GM23338 (cell line): ENCODE measurements around the gene MXRA8. TPM values are rescaled to one million over a fixed set of nuclear protein-coding genes. Genes with fewer than 3 reads are reported as not detected.

ENCODE experiments used
- ATAC-seq: fragments of 200-7000 bp; cut with Tn5 transposase; 3 replicates; pipeline ENCODE4 v1.9.1; 2020
- DNase-seq: peaks from one replicate; pipeline ENCODE4 v3.0.0-alpha.2; 2015; ENCODE audit warnings: low spot score
- H2AFZ ChIP-seq: fragments of 200-600 bp; sonication (generic); 2 replicates; pipeline ENCODE4 v1.8.0; 2016; ENCODE audit warnings: antibody characterized with exemption, mild to moderate bottlenecking, moderate library complexity
- H3F3A ChIP-seq: fragments of 200-600 bp; sonication (generic); replicated peaks from 2 replicates; pipeline ENCODE4 v1.8.0; 2017; ENCODE audit warnings: antibody characterized with exemption, mixed run types, low read depth
- H3K27ac ChIP-seq: fragments of 200-600 bp; sonication (generic); 2 replicates; pipeline ENCODE4 v1.6.1; 2016; ENCODE audit warnings: low read depth
- H3K27me3 ChIP-seq: fragments of 200-600 bp; sonication (generic); 2 replicates; pipeline ENCODE4 v1.8.0; 2016; ENCODE audit warnings: mild to moderate bottlenecking, mixed run types, moderate library complexity; ENCODE audit not compliant: insufficient read depth
- H3K36me3 ChIP-seq: fragments of 200-600 bp; sonication (generic); 2 replicates; pipeline ENCODE4 v1.8.0; 2016; ENCODE audit warnings: mild to moderate bottlenecking; ENCODE audit not compliant: insufficient read depth
- H3K4me1 ChIP-seq: fragments of 200-600 bp; sonication (generic); 2 replicates; pipeline ENCODE4 v1.8.0; 2016; ENCODE audit warnings: mild to moderate bottlenecking, moderate library complexity; ENCODE audit not compliant: insufficient read depth
- H3K4me2 ChIP-seq: fragments of 200-600 bp; sonication (generic); 2 replicates; pipeline ENCODE4 v1.7.1; 2017; ENCODE audit warnings: mixed run types
- H3K4me3 ChIP-seq: fragments of 200-600 bp; sonication (generic); 2 replicates; pipeline ENCODE4 v1.6.1; 2016; ENCODE audit warnings: mixed run types
- H3K79me2 ChIP-seq: fragments of 200-600 bp; sonication (generic); replicated peaks from 2 replicates; pipeline ENCODE4 v1.8.0; 2017; ENCODE audit warnings: mild to moderate bottlenecking; ENCODE audit not compliant: insufficient read depth
- H3K9me2 ChIP-seq: fragments of 200-600 bp; sonication (generic); 2 replicates; pipeline ENCODE4 v1.8.0; 2017; ENCODE audit not compliant: insufficient read depth
- H4K20me1 ChIP-seq: fragments of 200-600 bp; sonication (generic); replicated peaks from 2 replicates; pipeline ENCODE4 v1.8.0; 2017; ENCODE audit warnings: mild to moderate bottlenecking; ENCODE audit not compliant: insufficient read depth
- H3K27ac Mint-ChIP-seq: 2 replicates; pipeline ENCODE4 v1.8.0; 2020; ENCODE audit warnings: inconsistent platforms, mild to moderate bottlenecking, moderate library complexity, mixed read lengths
- H3K27me3 Mint-ChIP-seq: 3 replicates; pipeline ENCODE4 v1.8.0; 2022; ENCODE audit warnings: low read depth, mild to moderate bottlenecking, moderate library complexity, mixed read lengths, inconsistent platforms; ENCODE audit not compliant: insufficient read depth, poor library complexity
- H3K36me3 Mint-ChIP-seq: 3 replicates; pipeline ENCODE4 v1.8.0; 2021; ENCODE audit warnings: low read depth, mild to moderate bottlenecking, inconsistent platforms, moderate library complexity, mixed read lengths
- H3K4me1 Mint-ChIP-seq: 3 replicates; pipeline ENCODE4 v1.8.0; 2020; ENCODE audit warnings: mild to moderate bottlenecking, inconsistent platforms, mixed read lengths
- H3K4me3 Mint-ChIP-seq: 3 replicates; pipeline ENCODE4 v1.8.0; 2021; ENCODE audit warnings: moderate library complexity, mild to moderate bottlenecking, inconsistent platforms, mixed read lengths
- H3K9me3 Mint-ChIP-seq: 3 replicates; pipeline ENCODE4 v1.8.0; 2020; ENCODE audit warnings: moderate library complexity, mild to moderate bottlenecking, inconsistent platforms, mixed read lengths
- CREB1 ChIP-seq: fragments of 250-450 bp; sonication (Bioruptor Pico); IDR thresholded peaks from 2 replicates; pipeline ENCODE4 v1.5.0; 2020; ENCODE audit warnings: low read depth, mild to moderate bottlenecking, moderate library complexity
- CTCF ChIP-seq, 2 experiments: fragments of 200-600 bp in 1 of 2; sonication (generic) in 1 of 2; conservative IDR thresholded peaks; 2 replicates each; pipeline versions ENCODE4 v1.5.1 to v1.6.1; 2016 to 2017; ENCODE audit warnings: antibody characterized with exemption in 2 of 2, low read depth in 2 of 2, mild to moderate bottlenecking in 2 of 2, moderate library complexity in 1 of 2
- EZH2 ChIP-seq: fragments of 200-600 bp; sonication (generic); IDR thresholded peaks from one replicate; pipeline ENCODE4 v1.8.0; 2017; ENCODE audit warnings: antibody characterized with exemption, mild to moderate bottlenecking, low read depth; ENCODE audit not compliant: unreplicated experiment
- EZH2phosphoT487 ChIP-seq: fragments of 200-600 bp; sonication (generic); IDR thresholded peaks from one replicate; pipeline ENCODE4 v1.8.1; 2018; ENCODE audit warnings: antibody characterized with exemption; ENCODE audit not compliant: unreplicated experiment
- JUNB ChIP-seq: IDR thresholded peaks from one replicate; pipeline ENCODE4 v1.6.1; 2016; ENCODE audit warnings: antibody characterized with exemption; ENCODE audit not compliant: unreplicated experiment
- NANOG ChIP-seq: IDR thresholded peaks from 2 replicates; pipeline ENCODE4 v1.6.1; 2016; ENCODE audit warnings: antibody characterized with exemption, borderline replicate concordance
- POLR2AphosphoS5 ChIP-seq: IDR thresholded peaks from 2 replicates; pipeline ENCODE4 v1.6.1; 2016; ENCODE audit warnings: antibody characterized with exemption, low read depth
- REST ChIP-seq: IDR thresholded peaks from one replicate; pipeline ENCODE4 v1.6.1; 2018; ENCODE audit warnings: antibody characterized with exemption; ENCODE audit not compliant: unreplicated experiment
- STAT1 ChIP-seq: IDR thresholded peaks from one replicate; pipeline ENCODE4 v1.6.1; 2016; ENCODE audit warnings: antibody characterized with exemption; ENCODE audit not compliant: unreplicated experiment
- ZNF114 ChIP-seq: fragments of 250-450 bp; sonication (Bioruptor Pico); IDR thresholded peaks from 2 replicates; pipeline ENCODE4 v1.5.0; 2020; ENCODE audit warnings: mild to moderate bottlenecking, moderate library complexity
- ZNF331 ChIP-seq: fragments of 250-450 bp; sonication (Bioruptor Pico); IDR thresholded peaks from 2 replicates; pipeline ENCODE4 v1.5.0; 2020; ENCODE audit warnings: low read depth, mild to moderate bottlenecking, moderate library complexity
- ZNF462 ChIP-seq: fragments of 250-450 bp; sonication (Bioruptor Pico); IDR thresholded peaks from 2 replicates; pipeline ENCODE4 v1.5.0; 2020; ENCODE audit warnings: mild to moderate bottlenecking, moderate library complexity
- polyA plus RNA-seq: library from polyadenylated mRNA; unstranded; fragments of >200 nt; fragmentation: Nextera tagmentation; extraction: Ambion mirVana; gene quantifications from 2 replicates; pipeline ENCODE4 v1.2.1, GENCODE V29; 2016
- total RNA-seq: library from RNA; depleted of rRNA; stranded (reverse); fragments of >200 nt; shearing (Covaris generic); gene quantifications from 2 replicates; pipeline ENCODE4 v1.2.3, GENCODE V29; 2014

MXRA8 gene
- total and polyA plus RNA-seq, 2 experiments from 2014 or later = 9.1 to 17.2 TPM

GRCh38 chr1:1393428-1393827, 35.1 kb upstream of the MXRA8 start (continued):
- TF ChIP-seq ZNF331 (no peak), REST (no peak), ZNF114 (CRISPR knock-in tag) (no peak)

- peaks cover 91% of the 10 kb centered on the region for H3K36me3 Mint-ChIP-seq
- H3K27ac ChIP-seq = no peak overlapping the region
- ATAC-seq = no peak
- H3K4me2 ChIP-seq = no peak overlapping the region
- peaks cover 84% of the 10 kb centered on the region for H3K36me3 ChIP-seq
- no peak overlapping the region for H3K27ac Mint-ChIP-seq
- peaks cover 4% of the 10 kb centered on the region for H3K27me3 Mint-ChIP-seq
- H3K9me2 ChIP-seq = no peaks in the 10 kb centered on the region
- no peaks in the 10 kb centered on the region for H3K27me3 ChIP-seq
- peaks cover 53% of the 10 kb centered on the region for H3K79me2 ChIP-seq
- peaks cover 46% of the 10 kb centered on the region for H3F3A ChIP-seq
- no peak overlapping the region for H3K4me3 Mint-ChIP-seq
- peaks cover under 1% of the 10 kb centered on the region; the same call in 2 of the 3 replicates for H3K4me1 Mint-ChIP-seq
- 0 out of 2 replicates have a peak, but pooled peaks cover 4% of the 10 kb centered on the region for H3K4me1 ChIP-seq
- H4K20me1 ChIP-seq = peaks cover 33% of the 10 kb centered on the region
- DNase-seq = no peak
- no peak overlapping the region for H3K4me3 ChIP-seq
- no peak overlapping the region for H2AFZ ChIP-seq
- no peaks in the 10 kb centered on the region for H3K9me3 Mint-ChIP-seq
- TF ChIP-seq EZH2 (no peak), JUNB (no peak), POLR2AphosphoS5 (no peak), STAT1 (no peak), ZNF462 (CRISPR knock-in tag) (no peak), CTCF (conservative IDR thresholded peaks at IDR 0.05; ENCODE audit: low read depth in 2 of 2) (no peak), CREB1 (no peak), EZH2phosphoT487 (no peak), NANOG (no peak)
These were observed 34.7 kb upstream of the MXRA8 start for GRCh38 chr1:1393014-1393413.
